Activated effector memory CD4-positive, alpha-beta T cell treated with Interleukin-2 at 50 U/mL for 16 hours (primary cell): ENCODE results near the gene COL5A1.

Experiments used
- DNase-seq: peaks from one replicate; pipeline ENCODE4 v3.0.0-alpha.2; 2020

The COL5A1 gene

GRCh38 chr9:134796882-134797281 is 155.3 kb downstream of the COL5A1 start:
- no peak for DNase-seq

DNA sequence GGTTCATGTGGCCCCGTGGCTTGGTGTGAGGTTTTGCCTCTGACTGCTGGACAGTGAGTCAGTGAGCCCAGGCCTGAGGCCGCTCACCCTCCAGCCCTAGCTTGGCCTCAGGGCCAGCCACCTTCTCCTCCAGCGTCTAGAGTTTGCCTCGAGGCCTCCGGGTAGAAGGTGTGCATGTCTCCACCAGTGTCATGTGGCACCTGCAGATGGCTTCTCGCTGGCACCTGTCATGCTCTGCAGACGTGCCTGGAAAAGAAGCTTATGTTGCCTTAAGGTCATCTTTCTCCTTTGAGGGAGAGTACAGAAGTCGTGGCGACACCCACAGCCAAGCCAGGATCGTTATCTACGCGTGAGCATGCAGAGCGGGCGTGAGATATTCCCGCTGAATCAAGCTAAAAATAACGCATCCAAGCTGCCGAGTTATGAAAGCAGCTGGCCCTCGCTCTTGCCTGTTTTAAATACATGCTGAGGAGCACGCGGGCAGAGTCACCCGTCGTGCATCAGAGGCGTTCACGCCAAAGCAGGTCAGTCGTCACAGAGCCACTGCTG is 159.3 kb downstream of the COL5A1 start:
- no peak for DNase-seq

DNA sequence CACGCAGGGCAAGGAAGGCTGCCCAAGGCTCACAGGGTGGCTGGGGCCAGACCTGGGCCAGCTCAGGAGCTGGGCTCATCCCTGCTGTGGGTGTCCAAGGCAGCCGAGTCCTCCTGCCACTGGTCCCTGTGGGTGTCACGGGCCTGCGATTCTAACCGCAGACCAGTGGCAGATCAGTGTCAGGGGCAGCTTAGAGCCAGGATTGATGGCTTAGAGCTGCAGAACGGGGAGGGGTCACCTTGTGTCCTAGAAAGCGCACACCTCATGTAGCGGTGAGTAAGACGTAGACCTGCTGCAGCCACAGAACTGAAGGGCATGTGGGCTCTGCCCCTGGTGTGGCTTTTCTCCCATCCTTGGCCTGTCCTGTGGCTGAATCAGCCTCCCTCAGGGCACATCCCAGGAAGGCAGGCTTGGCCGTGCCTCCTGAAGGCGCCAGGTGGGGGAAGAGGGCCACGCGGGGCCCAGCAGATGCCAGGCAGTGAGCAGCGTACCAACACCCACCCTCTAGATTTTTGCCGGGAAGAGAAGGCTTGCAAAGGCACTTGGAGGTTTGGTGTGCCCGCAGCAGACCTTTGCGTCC is 160.7 kb downstream of the COL5A1 start:
- no peak for DNase-seq

DNA sequence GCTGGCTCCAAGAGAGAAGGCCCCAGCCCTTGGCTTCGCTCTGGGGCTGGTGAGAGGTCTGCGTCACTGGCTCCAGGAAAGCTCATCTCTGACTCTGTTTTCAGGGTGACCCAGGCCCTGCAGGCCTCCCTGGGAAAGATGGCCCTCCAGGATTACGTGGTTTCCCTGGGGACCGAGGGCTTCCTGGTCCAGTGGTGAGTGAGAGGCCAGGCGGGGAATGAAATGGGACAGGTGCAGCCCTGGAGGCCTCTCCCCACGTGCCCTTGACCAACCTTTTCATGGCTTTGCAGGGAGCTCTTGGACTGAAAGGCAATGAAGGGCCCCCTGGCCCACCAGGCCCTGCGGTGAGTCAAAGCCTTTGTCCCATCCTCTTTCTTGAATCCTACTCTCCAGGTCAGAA is 163.3 kb downstream of the COL5A1 start:
- no peak for DNase-seq

DNA sequence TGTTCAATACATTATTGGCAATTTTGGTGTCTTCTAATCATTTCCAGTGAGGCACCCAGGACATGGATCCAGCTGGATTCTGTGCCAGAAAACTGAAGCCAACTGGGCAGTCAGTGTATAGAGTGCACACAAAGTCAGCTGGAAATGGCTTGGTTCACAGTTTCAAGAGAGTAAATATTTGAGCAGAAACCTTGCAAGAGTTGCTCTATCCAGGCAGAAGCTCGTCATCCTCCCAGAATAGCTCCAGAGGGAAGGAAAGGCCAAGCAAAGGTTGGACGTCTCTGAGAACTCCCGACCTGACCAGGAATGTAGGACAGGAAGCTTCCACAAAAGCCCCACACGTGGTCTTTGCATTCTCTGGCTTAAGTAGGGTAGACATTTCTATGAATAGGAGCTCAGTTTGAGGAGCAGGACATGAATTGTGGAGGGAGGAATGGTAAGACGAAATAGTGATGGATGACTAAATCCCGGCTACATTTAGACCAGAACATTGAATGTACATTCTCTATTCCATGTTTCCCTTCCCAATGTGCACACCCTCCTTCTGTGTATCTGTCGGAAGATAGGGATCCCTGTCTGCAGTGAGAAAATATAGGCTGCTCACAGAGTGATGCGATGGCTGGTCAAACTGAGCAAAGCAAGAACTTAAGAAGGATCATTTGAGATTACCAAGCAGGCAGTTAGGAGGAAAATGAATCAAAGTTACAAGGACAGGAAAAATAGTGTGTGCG is 166.3 kb downstream of the COL5A1 start:
- DNase-seq = no peak

DNA sequence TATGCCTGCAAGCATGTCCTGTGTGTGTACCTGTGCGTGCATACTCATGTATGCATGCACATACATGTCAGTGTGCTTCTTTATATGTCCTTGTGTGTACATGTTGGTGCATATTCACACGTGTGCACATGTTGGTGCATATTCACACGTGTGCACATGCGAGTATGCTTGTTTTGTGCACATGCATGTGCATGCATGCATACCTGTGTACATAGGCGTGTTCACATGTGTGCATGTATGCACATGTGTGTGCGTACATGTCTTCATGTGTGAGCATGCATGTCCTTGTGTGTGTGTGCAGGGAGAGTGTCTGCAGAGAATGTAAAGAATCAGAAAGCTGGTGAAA is 166.8 kb downstream of the COL5A1 start:
- no peak for DNase-seq

GRCh38 chr9:134809292-134809691 is 167.7 kb downstream of the COL5A1 start:
- no peak for DNase-seq

GRCh38 chr9:134809826-134810225 is 168.2 kb downstream of the COL5A1 start:
- DNase-seq = no peak

DNA sequence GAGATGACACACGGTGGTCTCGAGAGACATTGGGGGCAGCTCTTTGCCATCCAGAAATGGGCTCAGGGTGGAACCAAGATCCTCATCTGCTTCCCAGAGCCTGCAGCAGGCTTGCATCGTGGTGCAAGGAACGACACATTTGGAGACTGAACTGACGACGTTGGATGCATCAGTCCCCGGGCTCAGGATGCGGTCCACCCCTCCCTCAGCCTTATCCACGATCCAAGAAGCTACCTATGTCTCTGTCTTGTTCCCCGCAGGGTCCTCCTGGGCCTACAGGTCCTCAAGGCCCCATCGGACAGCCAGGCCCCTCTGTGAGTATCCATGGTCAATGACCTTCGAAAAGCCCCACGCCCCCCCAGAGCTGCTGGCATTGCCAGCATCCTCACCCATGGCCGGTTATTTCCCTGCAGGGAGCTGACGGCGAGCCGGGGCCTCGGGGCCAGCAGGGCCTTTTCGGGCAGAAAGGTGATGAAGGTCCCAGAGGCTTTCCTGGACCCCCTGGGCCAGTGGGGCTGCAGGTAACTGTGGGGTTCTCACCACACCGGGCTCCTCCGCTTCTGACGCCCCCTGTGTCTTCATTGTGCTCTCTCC is 169.6 kb downstream of the COL5A1 start:
- no peak for DNase-seq

- DNase-seq = no peak
Observed at GRCh38 chr9:134811673-134812342, 170.2 kb downstream of the COL5A1 start.

- DNase-seq = no peak
Observed at GRCh38 chr9:134812343-134812673, 170.7 kb downstream of the COL5A1 start.

- DNase-seq = no peak
Observed at GRCh38 chr9:134813841-134814240, 172.2 kb downstream of the COL5A1 start.

- no peak for DNase-seq
Observed at GRCh38 chr9:134814598-134815215, 173.1 kb downstream of the COL5A1 start.

- no peak for DNase-seq
Observed at GRCh38 chr9:134815435-134816214, 174.0 kb downstream of the COL5A1 start.

DNA sequence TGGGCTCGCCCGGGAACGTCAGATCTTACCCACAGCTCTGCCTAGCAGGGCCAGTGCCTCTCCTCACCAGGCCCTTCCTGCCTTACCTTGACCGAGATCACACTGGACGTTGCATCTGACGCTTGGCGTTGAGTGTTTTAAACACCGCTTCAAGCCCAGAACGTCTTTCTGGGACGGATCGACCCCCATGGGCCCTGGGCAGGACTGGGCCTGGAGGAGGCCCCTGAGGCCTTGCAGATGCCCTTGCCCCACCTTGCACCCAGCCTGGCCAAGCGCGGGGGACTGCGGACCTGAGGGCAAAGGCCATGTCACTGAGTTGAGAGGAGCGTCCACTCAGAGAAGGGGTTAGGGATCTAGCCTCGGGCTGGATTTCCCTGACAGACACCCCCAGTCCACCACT is 174.7 kb downstream of the COL5A1 start:
- no peak for DNase-seq

GRCh38 chr9:134818000-134818568 is 176.5 kb downstream of the COL5A1 start:
- no peak for DNase-seq

- DNase-seq = no peak
Observed at GRCh38 chr9:134818591-134818990, 177.0 kb downstream of the COL5A1 start.

GRCh38 chr9:134820901-134821300 is 179.3 kb downstream of the COL5A1 start:
- DNase-seq = no peak

GRCh38 chr9:134822541-134822940 is 180.9 kb downstream of the COL5A1 start:
- no peak for DNase-seq

GRCh38 chr9:134823623-134824022 is 182.0 kb downstream of the COL5A1 start:
- DNase-seq = no peak

DNA sequence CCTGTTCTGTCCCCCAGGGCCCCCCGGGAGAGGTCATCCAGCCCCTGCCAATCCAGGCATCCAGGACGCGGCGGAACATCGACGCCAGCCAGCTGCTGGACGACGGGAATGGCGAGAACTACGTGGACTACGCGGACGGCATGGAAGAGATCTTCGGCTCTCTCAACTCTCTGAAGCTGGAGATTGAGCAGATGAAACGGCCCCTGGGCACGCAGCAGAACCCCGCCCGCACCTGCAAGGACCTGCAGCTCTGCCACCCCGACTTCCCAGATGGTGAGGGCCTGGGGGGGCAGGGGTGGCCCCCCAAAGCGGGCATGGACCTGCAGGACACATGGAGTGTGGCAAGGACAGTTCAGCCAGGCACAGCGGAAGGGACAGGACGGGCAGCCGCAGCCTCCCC is 183.0 kb downstream of the COL5A1 start:
- no peak for DNase-seq

GRCh38 chr9:134825025-134825424 is 183.4 kb downstream of the COL5A1 start:
- DNase-seq = no peak
